Right lung (tissue), 5 donors: ENCODE results near the gene CCT7. TPM values are rescaled to one million over a fixed set of nuclear protein-coding genes. Genes with fewer than 3 reads are reported as not detected.

Experiments used
- DNase-seq, 2 donors: peaks; one replicate each; pipeline ENCODE4 v3.0.0-alpha.2; 2013
- polyA plus RNA-seq, 5 donors: library from polyadenylated mRNA; unstranded; fragments of 120-200 nt; gene quantifications; one replicate each; pipeline versions ENCODE4 v1.2.1 to v1.2.3, GENCODE V29; 2013; ENCODE audit warnings: inconsistent platforms in 1 of 5, low replicate concordance in 1 of 5; ENCODE audit not compliant: insufficient read length in 5 of 5, insufficient read depth in 1 of 5

The CCT7 gene
- polyA plus RNA-seq, 5 donors = 211 to 233 (median 216) TPM

DNA sequence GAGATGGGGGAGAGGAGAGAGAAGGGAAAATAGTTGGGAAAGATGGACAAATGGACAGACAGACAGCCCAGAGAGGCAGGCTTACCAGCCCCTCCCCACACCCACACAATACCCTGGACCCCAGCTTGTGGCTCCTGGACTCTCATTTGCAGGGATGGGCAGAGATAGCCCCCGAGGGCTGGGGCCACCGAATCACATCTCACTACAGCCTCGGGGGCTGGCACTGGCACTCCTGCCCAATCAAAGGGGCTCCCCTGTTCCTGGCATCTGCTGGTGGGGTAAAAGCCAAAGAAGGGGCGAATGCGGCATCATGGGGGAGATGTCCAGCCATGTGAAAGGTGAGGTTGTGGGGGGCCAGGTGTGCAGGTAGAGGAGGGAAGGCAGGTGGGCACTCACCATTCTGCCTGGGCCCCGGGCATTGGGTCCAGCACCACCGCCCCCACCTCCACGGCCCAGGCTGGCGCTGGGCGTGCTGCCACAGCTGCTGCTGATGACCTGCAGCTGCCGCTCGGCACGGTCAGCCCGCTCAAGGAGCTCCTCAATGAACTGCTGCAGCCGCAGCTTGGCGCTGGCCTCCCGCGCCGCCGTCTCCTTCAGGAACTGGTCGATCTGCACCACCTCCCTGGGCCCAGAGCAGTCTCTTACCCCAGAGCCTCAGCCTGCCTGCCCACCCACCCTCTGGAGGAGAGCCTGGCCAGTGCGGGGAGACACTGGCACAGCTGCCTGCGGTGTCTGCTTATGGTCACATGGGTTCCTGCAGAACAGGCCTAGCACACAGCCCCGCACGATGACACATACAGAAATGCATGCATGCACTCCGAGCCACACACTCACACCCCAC lies 32.2 kb downstream of the CCT7 start:
- no peak for DNase-seq

DNA sequence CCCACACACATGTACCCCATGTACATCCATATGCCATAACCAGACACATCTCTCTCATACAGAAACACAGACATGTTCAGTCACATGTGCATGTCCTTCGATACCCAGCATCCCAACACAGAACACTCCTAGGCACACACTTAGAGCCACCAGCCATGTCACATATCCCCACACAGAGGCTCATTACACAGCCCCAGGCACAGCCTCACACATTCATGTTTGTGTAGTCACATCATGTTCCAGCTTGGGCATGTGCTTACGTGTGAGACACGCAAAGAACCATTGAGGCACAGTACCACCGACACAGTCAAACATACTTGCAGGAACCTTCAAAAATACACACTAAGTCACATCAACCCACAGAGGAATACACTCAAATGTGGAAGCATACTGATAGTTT lies 32.9 kb downstream of the CCT7 start:
- no peak for DNase-seq

DNA sequence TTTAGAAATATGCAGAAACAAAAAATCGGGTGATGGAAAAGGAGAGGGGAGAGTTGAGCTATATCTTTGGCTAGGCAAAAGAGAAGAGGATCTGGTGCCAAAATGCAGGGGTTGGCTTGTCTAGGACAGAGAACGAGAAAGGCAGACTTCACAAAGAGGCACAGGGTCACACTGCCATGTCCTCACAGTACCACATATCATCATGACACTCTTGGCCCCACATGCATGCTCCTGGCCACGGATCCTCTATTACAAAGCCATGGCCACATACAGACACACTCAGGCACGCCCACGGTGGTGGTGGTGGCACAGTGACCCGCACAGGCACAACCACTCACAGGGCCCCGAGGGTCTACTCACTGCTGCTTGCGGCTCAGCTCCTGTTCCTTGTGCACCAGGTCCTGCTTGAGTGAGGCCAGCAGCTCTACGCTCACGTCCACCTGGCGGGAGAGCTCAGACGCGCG lies 34.3 kb downstream of the CCT7 start:
- no peak for DNase-seq

DNA sequence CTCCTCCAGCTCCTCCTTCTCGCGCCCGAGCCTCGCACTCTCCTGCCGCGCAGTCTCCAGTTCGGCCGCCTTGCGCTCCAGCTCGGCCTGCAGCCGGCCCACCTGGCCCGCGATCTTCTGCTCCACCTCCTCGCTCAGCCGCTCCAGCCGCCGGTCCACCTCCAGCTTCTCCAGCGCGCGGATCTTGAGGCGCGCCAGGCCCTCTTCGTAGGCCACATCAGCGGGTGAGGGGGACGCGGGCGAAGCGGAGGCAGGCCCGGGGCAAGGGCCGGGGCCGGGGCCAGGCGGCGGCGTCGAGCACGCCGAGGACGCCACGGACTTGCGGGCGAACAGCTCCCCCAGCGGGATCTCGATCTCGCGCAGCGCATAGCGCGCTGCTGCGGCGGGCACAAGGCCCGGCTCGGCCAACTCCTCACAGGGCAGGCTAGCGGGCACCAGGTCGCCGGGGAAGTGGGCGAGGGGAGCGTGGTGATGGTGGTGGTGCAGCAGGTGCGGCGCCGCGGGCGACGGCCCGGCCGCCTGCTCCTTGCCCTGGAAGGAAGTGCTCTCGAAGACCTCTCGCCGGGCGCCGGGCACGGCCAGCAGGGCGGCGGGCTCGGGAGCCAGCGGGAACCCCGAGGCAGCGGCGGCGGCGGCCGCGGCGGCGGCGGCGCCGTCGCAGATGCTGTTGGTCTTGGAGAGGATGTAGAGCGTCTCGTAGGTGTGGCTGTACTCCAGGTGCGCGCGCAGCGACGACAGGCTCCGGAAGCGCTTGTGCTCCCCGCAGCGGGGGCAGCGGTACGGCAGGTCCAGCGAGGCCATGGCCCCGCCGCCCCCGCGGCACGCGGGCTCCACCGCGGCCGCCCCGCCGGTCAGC lies 35.0 kb downstream of the CCT7 start:
- no peak for DNase-seq

DNA sequence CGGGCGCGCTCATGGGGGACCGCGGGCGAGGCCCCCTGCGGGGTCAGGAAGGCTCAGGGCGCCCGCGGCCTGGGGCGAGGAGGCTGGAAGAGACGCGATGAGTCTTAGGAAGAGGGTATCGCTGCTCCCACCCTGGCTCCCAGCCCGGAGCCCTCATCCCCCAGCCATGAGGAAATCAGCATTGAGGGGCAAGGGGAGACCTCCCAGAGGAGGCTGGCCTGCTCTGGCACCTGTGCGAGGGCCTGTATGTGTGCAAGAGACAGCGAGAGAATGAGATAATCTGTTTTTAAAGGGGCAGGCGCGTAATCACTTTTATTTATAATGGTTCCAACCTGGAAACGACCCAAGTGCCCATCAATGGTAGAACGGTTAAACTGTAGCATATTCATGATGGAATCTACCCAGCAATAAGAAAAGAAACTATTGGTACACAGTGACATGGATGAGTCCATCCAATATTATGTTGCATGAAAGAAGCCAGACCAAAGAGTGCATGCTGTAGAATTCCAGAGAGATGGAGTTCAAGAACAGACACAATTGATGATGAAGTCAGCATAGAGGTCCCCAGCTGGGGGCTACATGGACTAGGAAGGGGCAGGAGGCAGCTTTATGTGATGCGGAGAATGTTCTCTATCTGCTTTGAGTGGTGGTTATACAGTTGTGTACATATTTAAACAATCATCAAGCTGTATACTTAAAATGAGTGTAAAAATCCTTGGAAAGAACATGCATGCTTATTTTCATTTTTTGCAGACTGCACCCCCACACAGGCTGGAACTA lies 35.8 kb downstream of the CCT7 start:
- DNase-seq = no peak

DNA sequence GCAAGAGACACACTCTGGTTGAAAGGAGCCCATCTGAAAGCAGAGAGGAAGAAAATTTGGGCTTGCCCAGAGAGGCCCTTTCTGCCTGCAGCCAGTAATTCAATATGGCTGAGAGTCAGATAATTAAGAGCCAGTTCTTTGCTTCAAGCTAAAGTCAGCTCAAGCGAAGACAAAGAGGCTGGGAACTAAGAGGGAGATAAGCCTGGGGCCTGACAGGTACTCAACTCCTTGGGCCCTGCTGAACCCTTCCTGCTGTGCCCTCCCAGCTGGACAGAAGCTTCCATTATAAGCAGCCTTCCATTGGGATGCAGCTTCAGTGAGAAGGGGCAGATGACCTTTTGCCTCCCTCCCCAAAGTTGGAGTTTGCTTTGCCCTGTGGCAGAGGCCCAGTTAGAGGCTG lies 38.2 kb downstream of the CCT7 start:
- DNase-seq = no peak

DNA sequence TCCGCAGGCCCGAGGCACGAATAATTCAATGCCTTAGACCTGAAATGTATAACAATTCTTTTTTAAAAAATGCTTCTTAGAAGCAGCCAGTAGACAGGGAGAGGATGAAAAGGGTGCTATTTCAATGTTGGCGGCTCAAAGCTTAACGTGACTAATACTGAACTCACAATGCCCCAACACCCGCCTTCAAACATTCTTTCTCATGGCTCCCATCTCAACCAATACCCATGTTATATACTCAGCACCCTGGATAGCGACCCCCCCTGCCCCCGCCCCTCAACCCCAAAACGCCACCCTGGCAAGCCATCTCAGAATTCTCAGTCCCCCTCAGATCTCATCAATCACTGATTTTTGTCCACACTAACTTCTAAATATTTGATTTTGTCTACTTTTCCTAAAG lies 45.7 kb downstream of the CCT7 start:
- DNase-seq = no peak

DNA sequence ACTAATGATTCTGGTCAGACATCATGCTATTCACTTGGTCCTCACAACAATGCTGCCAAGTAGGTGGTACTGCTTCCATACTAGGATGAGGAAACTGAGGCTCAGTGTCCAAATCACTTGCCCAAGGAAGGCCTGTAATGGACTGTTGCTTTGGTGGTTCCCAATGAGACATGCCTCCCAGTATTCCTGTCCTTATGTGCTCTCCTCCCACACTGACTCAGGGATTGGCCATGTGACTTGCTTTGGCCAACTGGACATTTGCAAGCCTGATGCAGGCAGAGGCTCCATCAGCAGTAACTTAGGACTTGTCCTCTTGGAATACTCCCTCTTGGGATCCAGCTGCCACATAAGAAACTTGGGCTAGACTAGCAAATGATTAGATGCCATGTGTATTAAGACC lies 47.1 kb downstream of the CCT7 start:
- no peak for DNase-seq

DNA sequence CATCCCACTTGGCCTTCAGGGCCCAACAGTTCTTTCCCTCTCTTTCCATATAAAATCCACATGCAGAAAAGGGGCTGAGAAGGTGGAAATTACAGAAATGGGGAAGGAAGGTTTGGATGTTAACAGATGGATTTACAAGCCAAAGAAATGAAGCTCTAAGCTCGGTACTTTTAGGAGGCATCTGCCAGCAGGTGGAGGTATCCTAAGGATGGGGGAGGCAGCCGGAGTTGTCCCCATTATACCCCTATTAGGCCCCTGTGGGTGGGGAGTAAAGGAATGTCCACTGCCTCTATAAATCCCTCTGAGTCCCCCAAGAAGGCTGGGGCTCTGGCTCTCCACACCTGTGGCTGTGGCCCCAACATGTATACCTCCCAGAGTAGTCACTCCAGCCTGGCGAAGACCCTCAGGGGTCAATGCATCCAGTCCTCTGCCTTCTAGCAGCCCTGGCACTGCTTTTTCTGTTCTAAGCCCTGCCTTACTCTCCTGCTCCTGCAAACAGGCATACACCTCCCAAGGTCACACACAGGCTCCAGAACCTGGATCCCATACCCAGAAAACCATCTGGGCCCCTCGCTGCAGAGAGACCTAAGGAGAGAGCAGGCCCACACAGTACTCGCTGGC lies 48.9 kb downstream of the CCT7 start:
- no peak for DNase-seq

DNA sequence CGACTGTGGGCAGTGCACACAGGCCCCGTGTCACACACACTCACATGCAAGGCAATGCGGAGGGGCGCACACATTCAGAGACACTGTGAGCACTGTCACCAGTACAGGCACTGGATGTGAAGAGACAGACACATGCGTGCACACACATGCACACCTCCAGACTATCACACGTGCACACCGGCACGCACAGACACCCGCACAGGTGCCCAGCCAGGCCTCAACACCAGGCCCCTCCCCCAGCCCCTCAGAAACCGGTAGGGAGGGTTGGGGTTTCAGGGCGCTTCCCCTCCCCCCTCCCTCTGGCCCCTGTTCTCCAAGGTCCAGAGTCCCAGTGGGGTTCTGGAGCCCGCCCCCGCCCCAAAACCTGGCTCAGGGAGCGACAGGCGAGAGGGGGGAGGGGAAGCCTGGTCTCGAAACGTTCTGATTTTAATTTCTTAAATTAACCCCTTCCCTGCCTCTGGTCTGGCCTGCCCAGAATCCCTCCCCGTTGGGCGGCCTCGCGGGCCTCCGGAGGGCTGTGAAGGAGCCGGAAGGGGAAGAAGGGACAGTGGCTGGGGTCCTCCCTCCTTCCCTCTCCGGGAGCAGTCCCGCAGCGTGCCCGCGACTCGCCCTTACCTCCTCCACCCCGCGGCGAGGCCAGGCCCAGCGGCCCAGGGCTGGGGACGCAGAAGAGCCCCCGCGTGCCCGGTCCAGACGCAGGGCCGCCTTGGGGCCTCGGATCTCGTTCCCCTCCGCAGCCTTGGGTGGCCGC lies 49.6 kb downstream of the CCT7 start:
- no peak for DNase-seq

DNA sequence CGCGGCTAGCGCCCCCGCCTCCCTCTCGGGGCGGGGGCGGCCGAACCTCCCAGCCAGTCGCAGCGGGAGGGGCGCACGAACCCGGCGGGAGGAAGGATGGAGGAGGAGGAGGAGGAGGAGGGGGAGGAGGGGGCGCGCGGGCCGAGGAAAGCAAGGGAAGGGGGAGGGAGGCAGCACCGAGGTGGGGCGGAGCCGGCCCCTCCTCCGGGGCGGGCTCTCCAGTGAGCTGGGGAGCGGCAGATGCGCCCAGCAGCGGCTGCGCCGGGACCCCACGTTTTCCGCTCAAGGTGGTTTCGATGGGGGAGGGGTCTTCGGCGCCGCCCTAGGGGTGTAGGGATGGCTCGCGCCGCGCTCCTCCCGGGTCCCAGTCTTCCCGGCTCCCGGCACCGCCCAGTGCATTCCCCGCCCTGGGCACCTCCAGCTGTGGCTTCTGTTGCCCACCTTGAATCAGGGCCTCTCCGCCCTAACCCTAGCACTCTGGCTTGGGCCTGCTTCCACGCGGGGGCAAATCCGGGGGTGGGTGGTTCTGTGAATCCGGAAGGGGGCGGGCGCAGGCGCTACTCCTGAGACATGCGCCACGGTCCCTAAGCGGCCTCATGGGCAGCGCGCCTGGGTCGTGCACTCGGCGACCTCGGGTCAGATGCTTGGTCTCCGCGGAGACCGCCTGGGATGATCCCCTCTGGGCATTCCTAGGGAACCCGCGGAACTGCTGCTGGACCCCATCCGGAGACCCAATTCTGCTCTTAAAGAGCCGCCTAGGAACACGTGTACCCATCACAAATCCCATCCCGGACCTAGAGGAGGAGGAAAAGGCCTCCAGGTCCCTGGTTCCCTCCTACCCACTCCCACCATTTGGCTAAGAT lies 50.4 kb downstream of the CCT7 start, which contains the start of gene FBXO41:
TSS of gene FBXO41 (minus strand) at position 183 of the 863 bp plus-strand sequence. CDS start 14,848 bp downstream, outside the sequence.
- no peak for DNase-seq

DNA sequence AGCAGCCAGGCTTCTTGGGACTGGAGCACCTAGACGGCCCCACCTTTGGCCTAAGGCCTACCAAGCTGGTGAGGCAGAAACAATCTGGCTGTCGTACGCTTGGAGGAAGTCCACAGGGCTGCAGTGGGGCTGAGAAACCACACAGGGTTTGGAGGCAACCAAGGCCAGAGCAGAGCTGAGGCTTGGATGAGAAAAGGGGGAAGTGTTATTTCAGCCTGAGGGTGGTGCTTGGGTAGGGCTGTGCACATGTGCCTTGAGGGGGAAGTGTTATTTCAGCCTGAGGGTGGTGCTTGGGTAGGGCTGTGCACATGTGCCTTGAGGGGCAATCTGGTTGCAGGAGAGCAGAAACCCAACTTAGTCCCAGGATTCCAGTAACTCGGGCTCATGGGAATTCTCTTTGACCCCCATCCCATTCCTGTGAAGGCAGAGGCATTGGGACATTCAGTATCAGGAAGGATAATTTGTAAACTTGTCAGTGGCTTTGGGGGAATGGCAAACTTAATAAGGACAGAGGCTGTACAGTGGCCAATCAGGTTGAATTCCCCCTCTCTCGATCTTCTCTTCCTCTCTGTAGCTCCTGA lies 51.1 kb downstream of the CCT7 start:
- no peak for DNase-seq

DNA sequence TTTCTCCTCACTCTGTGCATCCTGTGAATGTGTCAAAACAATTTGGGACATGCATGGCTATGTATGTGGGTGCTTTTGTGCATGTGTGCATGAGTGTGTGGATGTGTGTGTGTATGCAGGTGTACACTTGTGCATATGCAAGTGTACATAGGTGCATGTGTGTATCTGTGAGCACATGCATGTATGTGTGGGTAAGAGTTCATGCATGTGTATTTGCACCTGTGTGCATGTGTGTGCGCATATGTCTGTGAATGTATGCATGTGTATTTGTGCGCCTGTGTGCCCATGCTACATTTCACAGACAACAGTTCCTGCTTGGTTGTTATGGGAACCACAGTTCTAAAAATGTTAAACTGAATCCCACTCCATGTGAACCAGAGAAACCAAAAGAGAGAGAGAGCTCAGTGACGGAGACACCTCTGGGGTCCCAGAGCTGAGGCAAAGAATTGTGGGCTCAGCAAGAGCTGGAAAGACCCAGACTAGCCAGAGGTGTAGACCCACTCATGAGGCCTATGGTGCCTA lies 52.1 kb downstream of the CCT7 start:
- DNase-seq = no peak

DNA sequence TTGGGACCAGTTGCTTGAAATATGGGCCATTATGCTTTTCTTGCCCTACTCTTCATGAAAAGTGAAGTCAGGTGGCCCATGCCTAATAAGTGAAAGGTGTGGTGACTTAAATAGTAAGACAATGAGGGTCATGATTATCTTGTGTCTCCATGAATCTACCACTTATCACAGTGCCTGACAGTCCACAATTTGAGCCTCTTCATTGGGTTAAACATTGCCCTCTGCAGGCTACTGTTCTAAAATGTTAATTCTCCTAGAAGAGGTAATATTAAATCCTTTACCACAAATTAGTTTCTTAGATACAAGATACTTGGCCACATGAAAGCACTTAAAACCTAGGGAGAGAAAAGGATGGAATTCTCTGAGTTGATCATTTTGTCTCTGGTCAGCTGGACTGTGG lies 55.2 kb downstream of the CCT7 start:
- no peak for DNase-seq

DNA sequence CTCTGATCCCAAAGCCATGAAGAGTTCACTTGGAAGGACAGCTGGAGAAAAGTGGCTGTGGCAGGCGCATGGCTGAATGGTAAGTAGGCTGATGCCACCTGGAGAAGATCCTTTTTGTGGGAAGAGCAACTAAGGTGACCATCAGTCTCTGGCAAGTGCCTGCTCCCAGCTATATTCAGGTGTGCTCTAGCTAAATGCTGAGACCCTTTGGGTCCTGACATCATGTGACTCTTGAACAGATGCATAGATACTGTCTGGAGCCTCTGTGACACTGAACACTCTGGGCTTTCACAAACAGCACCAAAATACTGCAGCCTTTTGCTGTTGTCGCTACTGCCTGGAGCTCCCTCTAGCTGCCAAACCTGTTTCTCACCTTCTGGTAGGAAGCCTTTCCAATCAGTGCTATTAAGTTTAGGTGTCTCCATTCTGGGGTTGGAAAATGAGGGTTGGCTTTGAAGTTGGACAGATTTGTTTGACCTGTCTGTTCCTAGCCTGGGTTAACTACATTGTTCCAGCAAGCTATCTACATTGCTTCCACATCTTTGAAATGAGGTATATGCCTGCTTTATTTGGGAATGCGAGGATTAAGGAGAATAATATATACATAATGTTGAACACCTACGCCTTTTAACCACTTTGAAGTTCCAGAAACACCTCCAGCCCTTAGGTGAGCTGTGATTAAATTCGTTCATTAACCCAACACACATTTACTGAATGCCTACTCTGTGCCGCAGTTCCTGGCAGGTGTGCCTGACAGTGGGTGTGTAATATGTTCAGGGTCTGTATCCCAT lies 56.1 kb downstream of the CCT7 start:
- DNase-seq = no peak

DNA sequence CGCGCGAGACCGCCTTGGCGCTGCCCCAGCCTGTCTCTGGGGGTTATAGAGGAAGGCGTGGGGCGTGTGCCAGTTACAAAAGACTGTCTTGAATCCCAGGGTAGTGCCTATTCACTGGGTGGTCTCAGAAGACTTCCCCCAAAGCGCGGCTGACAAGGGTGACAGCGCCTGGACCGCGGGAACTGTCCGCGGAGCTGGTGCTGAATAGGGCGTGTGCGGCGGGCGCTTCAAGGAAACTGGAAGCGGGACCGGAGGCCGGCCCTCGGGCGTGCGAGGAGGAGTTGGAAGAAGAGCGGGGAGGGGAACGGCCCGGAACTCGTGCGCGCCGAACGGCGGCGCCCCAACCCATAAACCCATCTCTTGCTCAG lies 57.0 kb downstream of the CCT7 start:
- peak; percentile 67 to 69 for DNase-seq

DNA sequence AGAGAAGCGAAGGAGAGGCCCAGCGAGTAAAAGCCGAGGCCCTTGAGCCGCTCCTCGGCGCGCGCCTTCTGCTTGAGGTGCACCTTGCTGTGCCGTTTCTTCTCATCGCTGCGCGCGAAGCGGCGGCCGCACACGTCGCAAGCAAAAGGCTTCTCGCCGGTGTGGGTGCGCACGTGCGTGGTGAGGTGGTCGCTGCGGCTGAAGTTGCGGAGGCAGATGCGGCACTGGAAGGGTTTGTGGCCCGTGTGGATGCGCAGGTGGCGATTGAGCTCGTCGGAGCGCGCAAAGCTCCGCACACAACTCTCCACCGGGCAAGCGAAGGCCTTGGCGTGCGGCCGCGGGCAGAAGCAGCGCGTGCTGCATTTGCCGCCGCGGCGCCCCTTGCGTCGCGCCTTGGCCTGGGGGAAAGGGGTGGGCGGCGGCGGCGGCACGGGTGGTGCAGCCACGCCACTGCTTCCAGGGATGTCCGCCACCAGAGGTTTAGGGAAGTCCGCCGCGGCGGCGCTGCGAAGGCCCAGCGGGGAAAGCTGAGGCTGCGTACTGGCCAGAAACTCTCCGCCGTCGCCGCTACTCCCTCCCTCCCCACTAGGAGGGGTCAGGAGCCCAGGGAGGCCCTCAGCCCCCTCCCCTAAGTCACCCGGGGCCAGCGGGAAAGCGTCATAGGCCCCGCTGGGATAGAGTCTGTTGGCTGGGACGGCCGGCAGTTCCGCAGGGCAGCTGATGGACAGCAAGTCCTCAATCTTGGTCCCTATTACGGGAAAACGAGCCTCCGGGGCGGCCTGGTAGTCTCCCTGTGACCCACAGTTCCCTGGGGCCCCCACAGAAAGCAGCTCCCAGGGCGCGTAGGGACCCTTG lies 57.6 kb downstream of the CCT7 start:
- no peak for DNase-seq
